H9 (cell line): ENCODE data around the gene TMEM219. TPM values are rescaled to one million over a fixed set of nuclear protein-coding genes. Genes with fewer than 3 reads are reported as not detected.
A peak's percentile ranks its signal among the peaks of the same experiment; 100 is the strongest.

Experiments used
- DNase-seq: peaks from one replicate; pipeline ENCODE4 v3.0.0-alpha.2; 2017
- H2AFZ ChIP-seq: one replicate; pipeline ENCODE4 v1.6.1; 2013; ENCODE audit warnings: mild to moderate bottlenecking, low read length, control low read depth, moderate library complexity
- H2AK5ac ChIP-seq: 2 replicates; pipeline ENCODE4 v1.6.1; 2013; ENCODE audit warnings: low read length, control low read depth, mixed read lengths; ENCODE audit not compliant: insufficient read length
- H2BK120ac ChIP-seq: one replicate; pipeline ENCODE4 v1.6.1; 2013; ENCODE audit warnings: low read depth, mild to moderate bottlenecking, low read length, control low read depth, inconsistent platforms; ENCODE audit not compliant: poor library complexity, severe bottlenecking
- H2BK12ac ChIP-seq: 2 replicates; pipeline ENCODE4 v1.6.1; 2013; ENCODE audit warnings: low read length, control low read depth, mixed read lengths, low read depth; ENCODE audit not compliant: insufficient read length
- H2BK15ac ChIP-seq: 2 replicates; pipeline ENCODE4 v1.6.1; 2013; ENCODE audit warnings: low read depth, low read length, control low read depth
- H2BK20ac ChIP-seq: one replicate; pipeline ENCODE4 v1.6.1; 2013; ENCODE audit warnings: low read depth, mild to moderate bottlenecking, low read length, control low read depth, inconsistent platforms; ENCODE audit not compliant: poor library complexity, severe bottlenecking
- H2BK5ac ChIP-seq: 2 replicates; pipeline ENCODE4 v1.6.1; 2013; ENCODE audit warnings: low read length, control low read depth, mixed read lengths; ENCODE audit not compliant: insufficient read length
- H3K14ac ChIP-seq: 2 replicates; pipeline ENCODE4 v1.6.1; 2013; ENCODE audit warnings: low read length, control low read depth; ENCODE audit not compliant: insufficient read depth
- H3K18ac ChIP-seq: 2 replicates; pipeline ENCODE4 v1.6.1; 2013; ENCODE audit warnings: low read depth, mild to moderate bottlenecking, mixed read lengths, low read length, control low read depth; ENCODE audit not compliant: insufficient read length
- H3K23ac ChIP-seq: 2 replicates; pipeline ENCODE4 v1.6.1; 2013; ENCODE audit warnings: low read length, control low read depth, mixed read lengths, low read depth; ENCODE audit not compliant: insufficient read length
- H3K23me2 ChIP-seq: 2 replicates; pipeline ENCODE4 v1.6.1; 2013; ENCODE audit warnings: low read depth, mild to moderate bottlenecking, mixed read lengths, low read length, control low read depth; ENCODE audit not compliant: insufficient read length, poor library complexity, severe bottlenecking
- H3K27ac ChIP-seq: 2 replicates; pipeline ENCODE4 v1.5.1; 2013; ENCODE audit warnings: low read length, control low read depth, mixed read lengths, low read depth; ENCODE audit not compliant: insufficient read length
- H3K27me3 ChIP-seq: 2 replicates; pipeline ENCODE4 v1.6.1; 2013; ENCODE audit warnings: low read length, control low read depth, inconsistent platforms; ENCODE audit not compliant: insufficient read depth
- H3K4ac ChIP-seq: 2 replicates; pipeline ENCODE4 v1.6.1; 2013; ENCODE audit warnings: low read depth, mild to moderate bottlenecking, control low read depth, inconsistent platforms, low read length, moderate library complexity
- H3K4me1 ChIP-seq: 2 replicates; pipeline ENCODE4 v1.6.1; 2013; ENCODE audit warnings: low read length, control low read depth, inconsistent platforms; ENCODE audit not compliant: insufficient read depth
- H3K4me2 ChIP-seq: 2 replicates; pipeline ENCODE4 v1.6.1; 2013; ENCODE audit warnings: low read length, control low read depth, mixed read lengths; ENCODE audit not compliant: insufficient read length, insufficient read depth
- H3K56ac ChIP-seq: 2 replicates; pipeline ENCODE4 v1.6.1; 2013; ENCODE audit warnings: low read depth, mild to moderate bottlenecking, mixed read lengths, low read length, control low read depth; ENCODE audit not compliant: insufficient read length
- H3K79me1 ChIP-seq: 2 replicates; pipeline ENCODE4 v1.6.1; 2013; ENCODE audit warnings: low read depth, mild to moderate bottlenecking, moderate library complexity, low read length, control low read depth, inconsistent platforms; ENCODE audit not compliant: insufficient read depth, poor library complexity, severe bottlenecking
- H3K79me2 ChIP-seq: 2 replicates; pipeline ENCODE4 v1.6.1; 2013; ENCODE audit warnings: low read length, control low read depth, inconsistent platforms; ENCODE audit not compliant: insufficient read depth
- H3K9ac ChIP-seq: 2 replicates; pipeline ENCODE4 v1.6.1; 2013; ENCODE audit warnings: low read length, control low read depth, mixed read lengths; ENCODE audit not compliant: insufficient read length; ENCODE audit errors: extremely low read depth
- H3K9me3 ChIP-seq: one replicate; pipeline ENCODE4 v1.6.1; 2013; ENCODE audit warnings: low read depth, low read length, inconsistent platforms; ENCODE audit not compliant: control insufficient read depth
- H3T11ph ChIP-seq: one replicate; pipeline ENCODE4 v1.6.1; 2013; ENCODE audit warnings: mild to moderate bottlenecking, low read length, control low read depth, inconsistent platforms
- H4K20me1 ChIP-seq: one replicate; pipeline ENCODE4 v1.6.1; 2013; ENCODE audit not compliant: control insufficient read depth, insufficient read length, insufficient read depth
- H4K5ac ChIP-seq: 2 replicates; pipeline ENCODE4 v1.6.1; 2013; ENCODE audit warnings: low read depth, mild to moderate bottlenecking, mixed read lengths, low read length, control low read depth; ENCODE audit not compliant: insufficient read length
- H4K8ac ChIP-seq: replicated peaks from 2 replicates; pipeline ENCODE4 v1.6.1; 2013; ENCODE audit warnings: low read length, control low read depth, mixed read lengths, low read depth; ENCODE audit not compliant: insufficient read length
- H4K91ac ChIP-seq: 2 replicates; pipeline ENCODE4 v1.6.1; 2013; ENCODE audit warnings: low read depth, mild to moderate bottlenecking, moderate library complexity, mixed read lengths, low read length, control low read depth; ENCODE audit not compliant: insufficient read length
- H3K27ac Mint-ChIP-seq, 3 experiments: 2 replicates in 2 of 3; 3 replicates in 1 of 3; pipeline ENCODE4 v1.8.0; 2020 to 2021; ENCODE audit warnings: mixed read lengths in 3 of 3, mild to moderate bottlenecking in 1 of 3, moderate library complexity in 1 of 3
- H3K27me3 Mint-ChIP-seq: 2 replicates; pipeline ENCODE4 v1.8.0; 2021; ENCODE audit warnings: low read depth, mild to moderate bottlenecking, moderate library complexity, mixed read lengths
- H3K36me3 Mint-ChIP-seq, 3 experiments: 2 replicates in 2 of 3; 3 replicates in 1 of 3; pipeline ENCODE4 v1.8.0; 2020 to 2021; ENCODE audit warnings: low read depth in 3 of 3, mixed read lengths in 3 of 3; ENCODE audit not compliant: insufficient read depth in 1 of 3
- H3K4me1 Mint-ChIP-seq, 2 experiments: 2 replicates each; pipeline ENCODE4 v1.8.0; 2020; ENCODE audit warnings: mixed read lengths in 2 of 2
- H3K4me3 Mint-ChIP-seq, 2 experiments: 2 replicates in 1 of 2; 3 replicates in 1 of 2; pipeline ENCODE4 v1.8.0; 2020 to 2021; ENCODE audit warnings: mild to moderate bottlenecking in 2 of 2, mixed read lengths in 2 of 2, moderate library complexity in 1 of 2
- H3K9me3 Mint-ChIP-seq, 2 experiments: 2 replicates in 1 of 2; 3 replicates in 1 of 2; pipeline ENCODE4 v1.8.0; 2020; ENCODE audit warnings: mild to moderate bottlenecking in 2 of 2, mixed read lengths in 2 of 2, moderate library complexity in 1 of 2
- WGBS: extraction: QIAGEN DNeasy Blood & Tissue Kit; methylation state at CpG from one replicate; pipeline ENCODE4 v1.1.7; 2013; ENCODE audit warnings: missing lambda C conversion rate, low lambda C conversion rate, mixed read lengths; ENCODE audit not compliant: insufficient read length; ENCODE audit errors: extremely low coverage; 5-methylcytosine and 5-hydroxymethylcytosine counted together
- total RNA-seq: library from RNA; stranded (reverse); gene quantifications from 2 replicates; pipeline ENCODE4 v1.2.1, GENCODE V29; 2021
- TF ChIP-seq, protein P1 (sequence below): fragments of 200-600 bp; sonication (generic); conservative IDR thresholded peaks from 3 replicates; pipeline ENCODE4 v1.8.0; 2021; ENCODE audit warnings: antibody characterized with exemption, mild to moderate bottlenecking

The TMEM219 gene
- total RNA-seq, 1 experiment from 2014 or later, result 89.1 TPM

DNA sequence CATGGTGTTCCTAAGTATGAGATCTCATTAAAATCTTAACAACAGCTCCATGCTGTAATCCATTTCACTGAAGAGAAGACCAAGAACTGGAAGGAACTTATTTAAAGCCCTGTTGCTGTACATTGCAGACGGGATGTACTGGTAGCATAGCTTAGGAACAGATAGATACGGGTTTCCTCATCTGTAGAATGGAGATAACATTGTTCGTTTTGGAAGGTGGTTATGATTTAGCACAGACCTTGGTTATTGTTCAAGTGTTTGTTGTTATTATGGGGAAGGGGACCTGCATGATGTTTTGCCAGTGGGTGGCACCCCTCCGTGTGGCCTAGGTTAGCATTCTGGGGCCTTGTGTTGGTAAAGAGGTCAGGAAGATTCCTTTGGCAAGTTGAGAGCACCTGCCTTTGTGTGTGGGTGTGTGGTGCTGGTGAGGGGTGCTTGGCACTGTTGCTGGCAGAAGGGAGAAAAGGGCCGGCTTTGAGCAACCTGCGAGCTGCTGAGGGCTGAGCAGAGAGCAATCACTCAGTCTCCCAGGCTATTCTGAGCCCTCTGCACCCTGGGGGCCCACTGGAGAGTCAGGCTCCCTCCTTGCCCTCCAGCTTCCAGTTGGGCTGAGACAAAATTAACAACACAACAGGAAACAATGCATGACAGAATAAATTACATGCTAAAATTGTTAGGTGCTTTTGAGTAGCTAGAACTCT, 14.1 kb downstream of the TMEM219 start:
- Histone ChIP-seq H3K14ac (no peak overlapping the region), H3K4ac (no peak overlapping the region), H3K23me2 (peaks cover 14% of the 10 kb centered on the region), H3K9ac (no peak overlapping the region), H4K5ac (no peak overlapping the region), H3K27ac (no peak overlapping the region), H3T11ph (no peak overlapping the region), H3K4me1 (peaks cover 3% of the 10 kb centered on the region; the same call in 1 of the 2 replicates), H3K9me3 (peaks cover 7% of the 10 kb centered on the region), H3K27me3 (peaks cover 3% of the 10 kb centered on the region; the same call in 1 of the 2 replicates), H3K79me1 (peaks cover 7% of the 10 kb centered on the region), H2BK15ac (no peak overlapping the region), H3K18ac (no peak overlapping the region), H4K8ac (no peak overlapping the region), H4K91ac (no peak overlapping the region), H3K56ac (no peak overlapping the region), H2AK5ac (no peak overlapping the region), H3K23ac (no peak overlapping the region), H2BK12ac (no peak overlapping the region), H3K4me2 (peak overlapping the region; percentile 20), H2BK5ac (no peak overlapping the region), H3K79me2 (peaks cover 5% of the 10 kb centered on the region; the same call in 1 of the 2 replicates), H4K20me1 (no peaks in the 10 kb centered on the region), H2BK120ac (no peak overlapping the region), H2BK20ac (no peak overlapping the region), H2AFZ (no peak overlapping the region)
- WGBS, result no CpG with 5 or more reads among the region's 6 CpGs
- Mint-ChIP-seq H3K27me3 (peaks cover 16% of the 10 kb centered on the region), H3K36me3 (peaks cover 38 to 52% (median 49%) of the 10 kb centered on the region in 3 experiments), H3K9me3 (peaks cover 14 to 16% of the 10 kb centered on the region in 2 experiments), H3K27ac (peak overlapping the region; percentile 39 to 93 (median 69); a peak in 6 of 7 replicates), H3K4me3 (peak overlapping the region; percentile 95 to 96), H3K4me1 (peaks cover 29% of the 10 kb centered on the region in 2 experiments)
- TF ChIP-seq, protein P1, sequence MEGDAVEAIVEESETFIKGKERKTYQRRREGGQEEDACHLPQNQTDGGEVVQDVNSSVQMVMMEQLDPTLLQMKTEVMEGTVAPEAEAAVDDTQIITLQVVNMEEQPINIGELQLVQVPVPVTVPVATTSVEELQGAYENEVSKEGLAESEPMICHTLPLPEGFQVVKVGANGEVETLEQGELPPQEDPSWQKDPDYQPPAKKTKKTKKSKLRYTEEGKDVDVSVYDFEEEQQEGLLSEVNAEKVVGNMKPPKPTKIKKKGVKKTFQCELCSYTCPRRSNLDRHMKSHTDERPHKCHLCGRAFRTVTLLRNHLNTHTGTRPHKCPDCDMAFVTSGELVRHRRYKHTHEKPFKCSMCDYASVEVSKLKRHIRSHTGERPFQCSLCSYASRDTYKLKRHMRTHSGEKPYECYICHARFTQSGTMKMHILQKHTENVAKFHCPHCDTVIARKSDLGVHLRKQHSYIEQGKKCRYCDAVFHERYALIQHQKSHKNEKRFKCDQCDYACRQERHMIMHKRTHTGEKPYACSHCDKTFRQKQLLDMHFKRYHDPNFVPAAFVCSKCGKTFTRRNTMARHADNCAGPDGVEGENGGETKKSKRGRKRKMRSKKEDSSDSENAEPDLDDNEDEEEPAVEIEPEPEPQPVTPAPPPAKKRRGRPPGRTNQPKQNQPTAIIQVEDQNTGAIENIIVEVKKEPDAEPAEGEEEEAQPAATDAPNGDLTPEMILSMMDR, result no peak
- no peak for DNase-seq
